ENCODE results near the gene ROR1. TPM values are rescaled to one million over a fixed set of nuclear protein-coding genes. Genes with fewer than 3 reads are reported as not detected.

ROR1 gene
- total RNA-seq, 4 donors from 2014 or later: 10.6 to 21.7 (median 15.1) TPM

DNA sequence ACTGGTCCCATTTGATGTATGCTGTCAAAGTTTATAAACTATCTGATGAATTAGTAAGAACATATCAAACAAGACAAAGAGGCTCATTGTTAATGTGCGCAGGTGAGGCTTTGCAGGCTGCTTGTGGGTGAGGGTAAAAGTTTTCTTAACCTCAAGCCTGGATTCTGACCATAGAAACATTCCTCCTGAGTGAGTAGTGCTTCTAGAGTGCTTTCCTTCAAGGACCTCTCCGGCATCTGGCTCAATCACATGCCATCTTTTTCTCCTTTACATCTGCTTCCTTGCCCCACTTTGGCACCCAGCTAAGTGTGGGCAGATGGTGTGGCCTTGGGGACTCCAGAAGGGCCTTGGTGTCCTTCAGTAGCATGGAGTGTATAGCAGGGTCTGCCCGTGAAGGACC, 104.0 kb downstream of the ROR1 start:
- TF ChIP-seq EP300 (IDR thresholded peaks at IDR 0.05) (no peak), POLR2A (IDR thresholded peaks at IDR 0.05) (no peak), POLR2AphosphoS5 (IDR thresholded peaks at IDR 0.05) (no peak)
- TF ChIP-seq, protein P1, sequence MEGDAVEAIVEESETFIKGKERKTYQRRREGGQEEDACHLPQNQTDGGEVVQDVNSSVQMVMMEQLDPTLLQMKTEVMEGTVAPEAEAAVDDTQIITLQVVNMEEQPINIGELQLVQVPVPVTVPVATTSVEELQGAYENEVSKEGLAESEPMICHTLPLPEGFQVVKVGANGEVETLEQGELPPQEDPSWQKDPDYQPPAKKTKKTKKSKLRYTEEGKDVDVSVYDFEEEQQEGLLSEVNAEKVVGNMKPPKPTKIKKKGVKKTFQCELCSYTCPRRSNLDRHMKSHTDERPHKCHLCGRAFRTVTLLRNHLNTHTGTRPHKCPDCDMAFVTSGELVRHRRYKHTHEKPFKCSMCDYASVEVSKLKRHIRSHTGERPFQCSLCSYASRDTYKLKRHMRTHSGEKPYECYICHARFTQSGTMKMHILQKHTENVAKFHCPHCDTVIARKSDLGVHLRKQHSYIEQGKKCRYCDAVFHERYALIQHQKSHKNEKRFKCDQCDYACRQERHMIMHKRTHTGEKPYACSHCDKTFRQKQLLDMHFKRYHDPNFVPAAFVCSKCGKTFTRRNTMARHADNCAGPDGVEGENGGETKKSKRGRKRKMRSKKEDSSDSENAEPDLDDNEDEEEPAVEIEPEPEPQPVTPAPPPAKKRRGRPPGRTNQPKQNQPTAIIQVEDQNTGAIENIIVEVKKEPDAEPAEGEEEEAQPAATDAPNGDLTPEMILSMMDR (IDR thresholded peaks at IDR 0.05): no peak
- H3K9me3 ChIP-seq: no peaks in the 10 kb centered on the region
- no peak for DNase-seq (ENCODE audit: low spot score in 2 of 2)
- peaks cover 28% of the 10 kb centered on the region for H3K4me1 ChIP-seq
- H3K27ac ChIP-seq: no peak overlapping the region
- H3K4me3 ChIP-seq: no peak overlapping the region
- 88% methylated on average over 3 of the region's 3 CpGs for WGBS
- H3K36me3 ChIP-seq: no peaks in the 10 kb centered on the region
- H3K27me3 ChIP-seq: no peaks in the 10 kb centered on the region

DNA sequence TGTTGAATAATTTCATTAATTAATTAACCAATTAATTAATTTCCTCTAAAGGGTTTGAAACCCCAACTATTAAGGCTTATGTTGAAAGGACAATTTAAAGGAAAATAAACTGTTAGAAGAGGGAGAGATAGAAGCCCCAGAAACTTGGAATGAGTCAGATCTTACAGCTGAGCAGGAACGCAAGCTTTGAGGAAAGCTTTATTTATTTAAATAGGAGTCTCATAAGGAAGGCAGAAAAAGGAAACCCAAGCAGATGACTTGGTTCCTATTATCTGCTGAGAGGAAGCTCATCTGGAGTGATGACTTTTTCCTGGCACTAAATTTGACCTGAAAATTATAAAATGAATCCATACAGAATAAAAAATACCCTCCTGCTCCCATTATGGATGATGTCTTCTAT, 105.1 kb downstream of the ROR1 start:
- H3K4me3 ChIP-seq: no peak overlapping the region
- H3K27ac ChIP-seq: no peak overlapping the region
- TF ChIP-seq POLR2AphosphoS5 (IDR thresholded peaks at IDR 0.05) (no peak), EP300 (IDR thresholded peaks at IDR 0.05) (no peak)
- TF ChIP-seq, protein P1 (IDR thresholded peaks at IDR 0.05): no peak
- DNase-seq (ENCODE audit: low spot score in 2 of 2): no peak
- H3K27me3 ChIP-seq: no peaks in the 10 kb centered on the region
- no peaks in the 10 kb centered on the region for H3K36me3 ChIP-seq
- peaks cover 19% of the 10 kb centered on the region for H3K4me1 ChIP-seq
- no peaks in the 10 kb centered on the region for H3K9me3 ChIP-seq
- 0% methylated on average over 1 of the region's 1 CpG for WGBS

GRCh38 chr1:63880958-63881576, 107.2 kb downstream of the ROR1 start:
- no peaks in the 10 kb centered on the region for H3K36me3 ChIP-seq
- H3K9me3 ChIP-seq: no peaks in the 10 kb centered on the region
- no peak for DNase-seq (ENCODE audit: low spot score in 2 of 2)
- H3K27me3 ChIP-seq: no peaks in the 10 kb centered on the region
- H3K4me1 ChIP-seq: peaks cover 8% of the 10 kb centered on the region
- H3K27ac ChIP-seq: no peak overlapping the region
- H3K4me3 ChIP-seq: no peak overlapping the region
- TF ChIP-seq EP300 (IDR thresholded peaks at IDR 0.05): no peak
- TF ChIP-seq, protein P1 (IDR thresholded peaks at IDR 0.05): no peak
- TF ChIP-seq POLR2A (IDR thresholded peaks at IDR 0.05): no peak
- WGBS: 97% methylated on average over 1 of the region's 1 CpG

DNA sequence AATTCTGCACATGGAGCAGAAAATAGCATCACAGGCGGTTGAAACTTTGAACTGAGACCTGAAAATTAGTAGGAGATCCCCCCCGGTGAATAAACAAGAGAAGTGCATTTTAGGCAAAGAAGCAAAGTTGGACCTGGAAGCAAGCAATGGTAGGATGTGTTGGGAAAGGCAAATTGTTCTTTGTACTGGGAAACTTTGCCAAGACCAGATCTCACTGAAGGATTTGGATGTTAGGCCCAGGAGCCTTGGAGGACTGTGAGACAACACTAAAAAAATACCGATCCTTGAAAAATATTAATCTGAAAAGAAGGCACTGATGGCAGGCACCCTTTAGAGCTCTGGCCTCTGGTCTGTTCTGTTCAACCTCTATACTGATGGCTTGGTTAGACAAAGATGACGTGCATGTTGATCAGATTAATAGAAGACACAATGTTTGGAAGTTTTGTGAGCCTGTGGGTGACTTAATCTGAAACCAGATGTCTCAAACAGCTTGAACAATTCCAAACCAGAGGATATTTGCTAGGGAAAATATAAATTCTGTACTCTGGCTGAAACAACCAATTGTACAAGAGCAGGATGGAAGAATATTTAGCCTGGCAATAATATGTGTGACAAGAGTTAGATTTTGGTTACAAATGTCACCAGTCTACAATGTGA, 108.4 kb downstream of the ROR1 start:
- TF ChIP-seq EP300 (IDR thresholded peaks at IDR 0.05) (no peak), POLR2A (IDR thresholded peaks at IDR 0.05) (no peak), POLR2AphosphoS5 (IDR thresholded peaks at IDR 0.05) (no peak)
- TF ChIP-seq, protein P1 (IDR thresholded peaks at IDR 0.05): no peak

DNA sequence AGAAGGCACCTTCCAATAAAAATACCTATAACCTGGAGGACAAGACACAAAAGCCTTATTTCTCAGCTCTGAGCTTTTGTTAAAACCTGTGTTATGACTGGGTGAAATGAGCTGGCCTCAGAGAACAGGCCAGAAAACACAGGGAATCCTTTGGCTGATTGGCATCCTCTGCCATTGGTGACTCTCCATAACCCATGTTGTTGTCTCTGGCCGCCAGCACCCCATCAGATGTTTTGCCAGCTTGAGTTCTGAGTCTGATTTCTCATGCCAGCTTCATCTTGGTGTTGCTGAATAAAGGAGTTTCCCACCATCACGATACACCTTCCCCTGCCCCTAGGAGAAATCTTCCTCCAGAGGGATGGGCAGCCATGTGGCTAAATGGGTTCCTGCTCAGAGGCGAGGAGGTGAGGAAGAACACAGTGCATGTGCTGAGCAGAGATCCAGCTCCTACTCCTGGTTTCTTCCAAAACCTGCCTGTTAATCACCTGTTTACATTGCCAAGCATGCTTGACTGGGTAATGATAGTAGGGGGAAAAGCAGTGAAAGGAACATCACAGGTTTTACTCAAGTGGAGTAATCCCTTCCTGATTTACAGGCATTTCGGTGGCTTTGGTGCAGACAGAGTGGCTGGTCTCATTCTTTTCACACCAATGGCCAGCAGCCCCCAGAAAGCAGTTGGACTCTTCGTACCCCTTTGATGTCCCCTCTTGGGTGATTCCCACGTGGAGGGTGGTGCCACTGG, 109.8 kb downstream of the ROR1 start:
- TF ChIP-seq EP300 (IDR thresholded peaks at IDR 0.05) (no peak), POLR2A (IDR thresholded peaks at IDR 0.05) (no peak), POLR2AphosphoS5 (IDR thresholded peaks at IDR 0.05) (no peak)
- TF ChIP-seq, protein P1 (IDR thresholded peaks at IDR 0.05): no peak
- peaks cover 8% of the 10 kb centered on the region for H3K4me1 ChIP-seq
- no peaks in the 10 kb centered on the region for H3K9me3 ChIP-seq
- H3K27ac ChIP-seq: no peak overlapping the region
- no peaks in the 10 kb centered on the region for H3K36me3 ChIP-seq
- H3K4me3 ChIP-seq: no peak overlapping the region
- no peaks in the 10 kb centered on the region for H3K27me3 ChIP-seq
- 81% methylated on average over 6 of the region's 6 CpGs for WGBS
- DNase-seq (ENCODE audit: low spot score in 2 of 2): no peak

More for the DNA sequence above, 108.4 kb downstream of the ROR1 start:
- H3K27ac ChIP-seq: no peak overlapping the region
- no peaks in the 10 kb centered on the region for H3K36me3 ChIP-seq
- DNase-seq (ENCODE audit: low spot score in 2 of 2): no peak
- H3K4me1 ChIP-seq: peaks cover 8% of the 10 kb centered on the region
- H3K4me3 ChIP-seq: no peak overlapping the region
- 78% methylated on average over 4 of the region's 4 CpGs for WGBS
- no peaks in the 10 kb centered on the region for H3K27me3 ChIP-seq
- H3K9me3 ChIP-seq: no peaks in the 10 kb centered on the region

Measured in suprapubic skin (tissue), 4 donors.